ENCODE data around the gene ASTN2.

The ASTN2 gene

DNA sequence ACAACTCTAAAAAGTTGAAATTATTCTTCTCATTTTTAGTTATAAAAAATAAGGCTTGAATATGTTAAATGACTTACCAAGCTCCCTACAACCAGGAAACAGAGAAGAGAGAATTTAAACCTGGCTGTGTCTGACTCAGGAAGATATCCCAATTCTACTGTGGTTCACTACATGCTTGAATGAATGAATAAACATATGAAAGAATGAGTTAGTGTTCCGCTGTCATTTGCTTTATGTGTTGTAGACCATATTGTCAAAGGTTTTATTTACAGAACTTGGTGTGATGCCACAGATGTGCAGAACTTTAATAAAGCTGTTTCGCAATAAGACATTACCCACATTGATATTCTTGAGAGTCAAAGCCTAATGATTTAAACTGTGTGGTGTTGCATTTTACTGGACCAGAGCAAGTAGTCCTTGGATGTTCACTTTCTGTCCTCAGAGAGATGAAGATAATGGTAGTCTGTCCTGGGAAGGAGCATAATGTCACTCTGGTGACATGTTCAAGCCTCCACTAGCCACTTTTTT, 414.6 kb downstream of the ASTN2 start:
- DNase-seq = no peak

DNA sequence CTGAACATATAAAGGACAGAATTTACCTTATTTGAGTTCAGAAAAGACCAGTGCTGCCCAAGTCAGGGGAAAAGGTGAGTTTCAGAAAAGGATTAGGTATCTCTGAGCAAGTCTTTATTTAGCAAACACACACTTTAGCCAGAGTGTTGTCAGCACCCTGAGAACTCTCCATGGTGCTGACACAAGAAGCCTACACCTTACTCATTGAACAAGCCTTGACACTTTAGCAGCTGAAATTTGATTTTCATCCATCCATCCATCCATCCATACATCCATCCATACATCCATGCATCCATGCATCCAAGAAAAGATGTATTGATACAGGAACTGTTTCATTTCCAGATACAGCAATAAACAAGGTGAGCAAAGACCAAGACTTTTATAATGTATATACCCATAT, 416.6 kb downstream of the ASTN2 start:
- peak; percentile 41 for DNase-seq

DNA sequence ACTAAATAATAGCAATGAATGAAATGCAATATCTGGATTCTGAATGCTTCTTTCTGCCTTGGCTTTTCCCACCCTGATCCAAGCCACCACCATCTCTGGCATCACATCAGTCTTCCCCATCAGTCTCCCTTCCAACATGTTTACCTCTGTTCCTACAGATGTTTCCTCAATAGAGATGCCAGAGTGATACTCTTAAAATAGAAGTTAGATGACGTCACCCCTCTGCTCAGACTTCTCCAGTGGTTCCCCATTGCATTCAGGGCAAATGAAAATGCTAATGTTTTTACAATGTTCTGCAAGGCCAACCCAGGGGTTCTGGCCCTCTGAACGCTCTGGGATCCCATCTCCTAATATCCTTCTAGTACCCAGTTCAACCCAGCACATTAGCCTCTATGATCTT, 422.0 kb downstream of the ASTN2 start:
- no peak for DNase-seq

DNA sequence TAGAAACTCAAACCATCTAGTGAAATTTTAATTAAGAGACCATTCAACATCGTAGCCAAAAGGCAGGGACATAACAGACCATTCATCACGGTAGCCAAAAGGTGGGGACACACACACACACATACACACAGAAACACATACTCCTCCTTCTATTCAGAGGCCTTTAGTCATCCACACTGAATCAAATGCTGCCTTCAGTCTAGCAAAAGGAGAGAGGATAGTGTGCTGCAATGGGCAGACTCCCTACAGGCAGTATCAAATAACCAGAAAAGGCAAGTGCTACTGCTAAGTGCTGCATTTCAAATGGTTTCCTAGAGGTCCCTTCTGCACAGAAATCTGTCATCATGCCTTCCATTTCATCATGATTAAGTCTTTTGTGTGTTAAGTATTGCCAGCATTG, 423.8 kb downstream of the ASTN2 start:
- no peak for DNase-seq

DNA sequence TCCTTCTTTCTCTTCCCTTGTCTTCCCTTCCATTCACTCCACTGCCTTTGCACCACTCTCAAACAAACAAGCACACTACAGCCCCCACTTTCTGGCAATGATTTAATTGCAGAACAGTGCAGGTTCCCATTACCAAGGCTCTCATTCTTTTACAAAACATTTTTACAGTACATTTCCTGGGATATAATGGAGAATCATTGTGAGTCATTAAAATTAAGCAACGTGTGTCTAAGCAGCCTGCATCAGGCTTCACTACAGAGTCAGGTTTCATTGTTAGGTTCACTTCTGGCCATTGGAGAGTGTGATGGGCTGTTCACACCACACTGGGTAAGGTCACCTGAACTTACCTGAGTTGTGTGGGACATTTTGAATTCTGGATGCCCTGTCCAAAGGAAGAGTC, 424.3 kb downstream of the ASTN2 start:
- no peak for DNase-seq

DNA sequence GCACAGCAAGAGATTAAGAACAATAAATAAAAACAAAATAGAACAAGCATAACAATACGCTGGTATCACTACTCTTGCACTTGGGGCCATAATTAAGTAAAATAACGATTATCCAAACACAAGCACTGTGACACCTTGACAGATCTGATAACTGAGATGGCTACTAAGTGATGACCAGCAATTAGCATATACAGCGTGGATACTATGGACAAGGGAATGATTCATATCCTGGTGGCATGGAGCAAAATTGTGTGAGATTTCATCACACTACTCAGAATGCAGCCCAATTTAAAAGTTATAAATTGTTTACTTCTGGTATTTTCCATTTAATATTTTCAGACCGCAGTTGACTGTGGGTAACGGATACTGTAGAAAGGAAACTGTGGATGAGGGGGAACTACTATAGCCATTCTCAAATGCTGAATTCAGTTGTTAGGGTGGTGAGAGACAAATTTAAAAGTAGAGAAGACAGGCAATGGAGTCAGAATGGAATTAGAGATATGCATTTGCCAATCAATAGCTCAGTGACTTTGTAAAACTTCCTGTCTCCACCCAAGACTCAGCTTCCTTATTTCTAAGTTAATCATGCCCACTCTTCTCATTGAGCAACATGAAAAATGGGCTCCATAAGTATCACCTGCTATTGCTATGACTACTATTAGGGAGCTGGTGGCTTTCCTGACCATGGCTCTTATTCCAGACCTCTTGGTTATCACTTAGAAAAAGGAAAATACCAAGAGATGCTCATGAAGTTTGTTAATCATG, 427.0 kb downstream of the ASTN2 start:
- peak; percentile 17 for DNase-seq

DNA sequence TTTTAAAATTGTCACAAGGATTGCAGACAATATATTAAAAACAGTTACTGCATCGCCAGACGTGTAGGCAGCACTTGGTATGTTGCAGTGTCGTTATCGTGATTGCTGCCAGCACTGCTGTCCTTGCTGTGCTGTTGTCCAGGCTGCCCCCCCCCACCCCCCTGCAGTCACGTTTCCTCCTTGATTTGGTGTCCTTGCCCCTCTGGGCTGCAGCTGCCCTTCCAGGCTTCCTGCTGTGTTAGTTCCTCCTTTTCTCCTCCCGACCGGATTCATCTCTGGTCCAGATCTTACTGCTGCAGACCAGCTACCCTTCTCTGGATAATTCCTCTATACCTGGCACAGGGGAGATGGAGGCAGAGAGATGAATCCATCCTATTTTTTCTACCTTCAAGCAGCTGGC, 428.8 kb downstream of the ASTN2 start:
- no peak for DNase-seq

DNA sequence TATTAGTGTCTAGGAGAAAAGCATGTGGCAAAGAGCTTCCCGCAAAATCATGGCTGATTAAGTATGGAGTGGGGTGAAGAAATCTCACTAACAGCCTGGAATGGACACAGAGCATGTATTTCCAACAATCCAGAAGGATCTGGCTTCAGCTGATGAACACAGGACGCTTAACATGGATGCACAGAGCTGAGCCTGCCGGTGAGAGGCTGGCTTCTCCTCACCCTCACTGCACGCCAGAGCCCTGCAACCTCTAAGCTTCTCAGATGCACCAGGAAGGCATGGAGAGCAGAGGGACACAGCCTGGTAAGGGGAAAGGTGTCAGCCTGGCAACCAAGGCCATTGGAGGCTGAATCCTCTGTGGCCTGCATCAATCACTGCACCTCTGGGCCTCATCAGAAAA, 429.3 kb downstream of the ASTN2 start:
- DNase-seq = no peak

DNA sequence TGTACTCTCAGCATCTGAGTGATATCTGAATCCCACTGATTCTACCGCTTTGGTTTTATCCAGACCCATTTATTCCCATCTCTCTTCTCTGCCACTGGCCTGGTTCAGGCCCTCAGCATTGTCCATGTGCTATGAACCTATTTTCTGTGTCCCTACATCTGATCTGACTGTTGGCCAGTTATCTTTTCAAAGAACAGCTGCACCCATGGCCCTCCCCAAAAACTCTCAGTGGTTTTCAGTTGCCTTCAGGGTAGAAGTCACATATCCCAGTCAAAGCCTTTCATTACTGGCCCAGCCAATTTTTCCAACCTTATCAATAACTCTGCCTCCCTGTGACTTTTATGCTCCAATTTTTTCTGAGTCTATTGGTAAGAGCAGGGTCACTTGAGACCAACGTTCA, 430.7 kb downstream of the ASTN2 start:
- DNase-seq = no peak

DNA sequence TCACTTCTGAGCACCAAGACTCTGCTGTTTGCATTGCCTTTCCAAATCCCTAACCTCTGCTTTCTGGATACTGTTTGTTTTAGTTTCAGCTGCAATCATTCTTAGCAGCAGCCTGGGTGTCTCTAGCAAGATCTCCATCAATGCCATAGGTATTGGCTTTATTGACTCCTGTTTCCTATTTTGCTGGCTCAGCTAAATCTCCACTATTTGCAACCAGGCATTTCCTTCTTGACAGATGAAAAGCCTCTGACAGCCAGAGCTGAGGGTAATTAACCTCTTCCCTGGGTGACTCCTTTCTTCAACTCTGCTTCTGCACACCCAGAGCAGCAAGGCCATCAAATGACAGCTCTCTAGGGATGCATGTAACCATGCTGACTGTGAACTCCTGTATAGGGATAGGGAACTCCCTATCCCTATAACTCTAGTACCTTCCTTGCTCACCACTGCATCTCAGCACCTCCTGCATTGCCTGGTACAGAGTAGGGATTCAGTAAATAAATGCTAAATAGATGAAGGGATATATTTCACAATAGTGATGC, 434.2 kb downstream of the ASTN2 start:
- no peak for DNase-seq

DNA sequence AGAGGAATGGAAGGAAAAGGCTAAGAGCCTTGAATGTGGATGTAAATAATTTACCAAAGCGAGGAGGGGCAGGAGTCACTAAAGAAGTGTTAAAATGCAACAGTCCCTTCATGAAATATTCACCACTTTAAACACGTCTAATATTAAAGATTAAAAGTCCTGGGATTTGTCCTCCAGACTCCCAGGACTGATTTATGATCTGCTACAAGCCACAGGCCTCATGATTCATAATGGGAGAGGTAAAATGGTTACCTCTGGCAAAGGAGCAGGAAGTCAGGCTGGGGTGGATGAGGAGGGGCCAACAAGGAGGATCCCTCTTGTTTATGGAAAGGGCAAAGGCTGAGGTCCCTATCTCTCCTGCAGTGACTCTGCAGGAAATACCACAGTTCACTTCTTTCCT, 435.4 kb downstream of the ASTN2 start:
- no peak for DNase-seq

DNA sequence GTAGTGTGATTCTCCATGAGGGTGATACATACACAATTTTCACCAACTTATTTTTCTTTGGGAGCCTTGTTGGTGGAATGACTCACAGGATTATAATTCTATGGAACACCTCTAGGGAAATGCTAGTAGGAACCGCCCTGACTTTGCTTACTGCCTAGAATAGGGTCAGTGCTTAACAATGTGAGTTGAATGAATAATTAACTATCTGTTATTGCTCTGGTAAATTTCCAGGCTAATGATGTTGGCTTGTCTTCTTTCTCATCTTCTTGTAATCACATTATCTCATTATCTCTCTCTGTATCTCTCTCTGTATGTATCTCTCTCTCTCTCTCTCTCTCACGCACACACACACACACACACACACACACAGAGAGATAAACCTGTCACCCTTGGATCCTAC, 436.7 kb downstream of the ASTN2 start:
- peak; percentile 31 for DNase-seq

DNA sequence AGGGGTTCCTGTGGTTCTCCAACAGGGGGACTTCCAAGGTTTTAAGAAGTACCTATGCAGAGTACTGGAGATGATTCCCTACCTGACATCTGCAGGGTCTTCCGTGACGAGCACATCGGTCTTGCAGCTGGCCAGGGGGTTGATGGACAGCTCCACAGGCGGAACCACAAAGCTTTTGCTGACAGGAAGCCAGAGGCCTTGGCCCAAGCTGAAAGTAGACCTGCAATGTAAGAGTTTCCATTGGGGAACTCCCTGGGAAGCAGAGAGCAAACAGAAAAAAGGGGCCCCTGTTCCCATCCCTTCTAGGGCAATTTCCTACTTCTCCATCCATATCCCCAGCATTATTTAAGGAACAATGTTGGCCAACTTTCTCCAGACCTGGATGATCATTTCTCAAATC, 439.7 kb downstream of the ASTN2 start:
- DNase-seq = no peak

DNA sequence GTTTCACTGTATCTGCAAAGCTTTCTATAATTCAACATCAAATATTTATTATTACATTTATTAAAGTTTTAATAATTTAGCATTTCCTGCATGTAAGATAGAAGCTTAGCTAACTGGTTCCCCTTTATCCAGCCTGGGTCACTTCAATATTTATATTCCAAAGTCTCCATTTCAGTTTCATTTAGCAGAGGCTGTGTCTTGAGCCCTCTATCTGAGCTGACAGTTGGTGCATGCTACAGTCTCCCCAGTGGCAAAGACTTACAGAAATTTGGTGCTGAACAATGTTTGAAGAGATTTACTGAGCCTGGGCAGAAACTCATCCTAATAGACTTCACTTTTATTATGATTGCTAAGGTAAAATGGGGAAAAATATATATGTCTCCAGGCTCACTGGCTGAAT, 448.7 kb downstream of the ASTN2 start:
- no peak for DNase-seq

DNA sequence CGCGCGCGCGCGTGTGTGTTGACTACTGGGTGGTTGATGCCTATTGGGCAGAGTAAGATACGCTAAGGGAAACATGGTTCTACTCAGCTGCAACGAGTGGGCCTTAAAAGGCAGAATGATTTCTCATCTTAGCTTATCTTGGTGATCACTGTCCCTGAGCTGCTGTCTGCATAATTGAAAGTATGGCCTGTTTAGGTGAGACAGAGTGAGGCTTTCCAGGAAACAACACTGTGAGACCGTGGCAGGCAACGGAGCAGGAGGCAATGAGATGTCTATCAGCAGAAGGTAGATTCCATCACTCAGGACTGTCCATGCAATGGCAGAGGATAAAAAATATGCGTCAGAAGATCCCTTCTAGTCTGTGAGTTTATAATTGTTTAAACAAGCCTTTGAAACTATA, 450.6 kb downstream of the ASTN2 start:
- no peak for DNase-seq

DNA sequence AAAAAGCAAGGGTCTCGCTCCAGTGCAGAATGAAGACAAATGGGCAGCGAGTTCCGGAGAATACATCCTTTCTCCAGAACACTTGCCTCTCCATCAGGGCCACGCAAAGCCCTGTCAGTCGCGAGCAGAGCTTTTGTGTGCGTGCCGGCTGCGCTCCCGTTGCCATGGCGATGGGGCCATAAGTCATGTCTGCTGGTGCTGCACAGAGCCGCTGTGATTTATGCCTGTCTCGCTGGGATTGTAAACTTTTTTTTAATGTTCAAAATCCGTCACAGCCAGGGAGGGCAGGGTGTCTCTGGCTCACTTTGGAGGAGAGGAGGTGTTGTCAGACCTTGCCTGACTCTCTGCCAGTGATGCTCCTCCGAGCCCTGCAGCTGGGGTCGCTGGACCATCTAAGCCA, 455.0 kb downstream of the ASTN2 start:
- peak; percentile 26 for DNase-seq

DNA sequence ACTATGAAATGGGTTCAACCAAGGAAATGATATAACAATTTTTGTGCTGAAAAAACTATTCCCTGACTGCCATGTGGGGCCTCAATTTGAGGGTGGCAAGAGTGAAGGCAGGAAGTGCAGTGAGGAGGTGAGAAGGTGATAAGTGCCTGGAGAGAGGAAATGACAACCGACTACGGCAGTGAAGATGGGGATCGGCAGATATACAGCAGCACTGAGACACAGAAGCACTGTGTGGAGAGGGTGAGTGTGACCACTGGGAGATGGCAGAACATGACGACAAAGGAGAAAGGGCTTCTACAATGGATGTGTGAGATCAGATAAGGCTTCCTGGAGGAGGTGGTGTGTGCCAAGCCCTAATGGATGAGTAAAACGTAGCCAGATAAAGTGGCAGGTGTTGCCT, 456.0 kb downstream of the ASTN2 start:
- no peak for DNase-seq

DNA sequence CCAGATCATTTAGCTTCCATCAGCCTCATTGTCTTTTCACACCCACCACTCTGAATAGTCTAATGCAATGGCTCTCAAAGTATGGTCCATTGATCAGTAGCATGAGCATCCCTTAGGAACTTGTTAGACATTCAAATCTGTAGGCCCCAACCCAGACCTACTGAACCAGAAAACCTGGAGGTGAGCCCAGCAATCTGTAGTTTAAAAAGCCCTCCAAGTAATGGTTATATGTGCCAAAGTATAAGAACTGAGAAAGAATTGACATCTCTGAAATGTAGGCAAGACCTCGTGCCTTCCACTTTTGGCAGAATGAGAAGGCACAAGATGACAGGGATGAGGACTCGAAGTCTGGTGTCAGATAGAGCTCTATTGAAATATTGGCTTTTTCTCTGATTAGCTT, 460.1 kb downstream of the ASTN2 start:
- DNase-seq = no peak

DNA sequence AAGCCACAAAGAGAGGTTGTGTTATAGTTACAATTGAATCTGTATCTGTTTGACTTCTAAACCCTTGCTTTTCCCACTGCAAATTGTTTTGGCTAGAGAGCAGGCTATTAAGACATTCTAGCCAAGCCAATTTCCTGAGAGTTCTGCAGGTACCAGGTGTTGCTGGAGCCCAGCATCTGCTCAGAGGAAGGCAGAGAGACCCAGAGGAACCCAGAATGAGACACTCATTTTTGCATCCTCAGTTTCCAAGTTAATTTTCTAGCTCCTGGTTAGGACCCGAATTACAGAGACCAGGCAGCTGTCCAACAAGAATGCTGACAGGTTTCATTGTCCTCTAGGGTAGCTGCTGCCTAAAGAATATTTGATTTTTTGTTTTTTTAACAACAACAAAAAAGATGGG, 461.6 kb downstream of the ASTN2 start:
- no peak for DNase-seq

DNA sequence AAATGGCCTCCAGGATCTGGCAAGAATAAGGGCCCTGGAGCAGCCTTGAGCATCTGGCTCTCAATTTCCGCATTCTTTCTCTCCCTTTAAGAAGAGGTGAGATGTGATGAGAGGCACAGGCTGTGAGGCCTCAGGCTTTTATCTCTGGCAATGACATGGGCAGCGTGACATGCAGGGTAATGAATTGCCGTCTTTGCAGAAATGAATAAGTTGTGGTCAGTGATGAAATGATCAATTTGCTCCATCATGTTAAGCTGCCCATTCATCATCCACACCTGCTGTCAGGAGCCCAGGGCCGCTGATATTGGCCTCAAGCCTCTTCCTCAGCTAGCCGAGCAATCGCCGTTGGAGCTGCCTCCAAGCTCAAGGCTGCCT, 462.4 kb downstream of the ASTN2 start:
- DNase-seq = no peak

DNA sequence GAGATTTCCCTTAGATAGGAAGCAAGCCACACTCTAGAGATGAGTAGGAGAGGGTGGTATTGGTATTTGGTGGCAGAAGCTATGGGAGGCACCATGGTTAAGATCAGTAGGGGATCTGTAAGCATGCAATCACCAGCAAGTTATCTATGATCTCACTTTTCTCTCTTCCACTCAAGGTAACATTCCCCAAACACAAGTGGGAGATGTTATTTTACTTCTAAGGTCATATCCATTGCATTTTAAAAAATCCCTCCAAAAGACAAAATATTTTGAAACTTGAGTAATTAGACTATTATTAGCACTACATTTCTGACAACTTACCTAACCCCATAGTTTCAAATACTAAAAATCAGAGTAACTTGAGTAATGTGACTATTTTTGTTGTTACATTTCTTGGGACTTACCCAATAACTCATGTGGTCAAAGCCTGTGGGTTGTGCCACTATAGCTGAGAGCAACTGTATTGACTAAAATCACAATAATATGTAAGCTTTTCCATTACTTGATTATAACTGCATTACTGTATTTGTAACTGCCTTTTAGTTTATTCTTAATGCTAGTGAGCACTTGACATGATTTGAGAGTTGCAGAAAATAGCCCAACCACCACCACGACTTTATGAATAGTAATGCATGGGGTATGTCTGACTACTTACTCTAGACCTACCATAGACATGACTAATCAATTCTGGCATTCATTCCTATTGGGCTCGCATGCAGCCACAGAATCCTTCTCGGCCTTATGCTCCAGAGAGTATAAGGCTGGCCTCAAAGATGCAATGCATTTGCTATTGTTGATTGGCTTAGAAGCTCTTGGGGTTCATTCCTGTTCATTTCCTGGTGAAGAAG, 463.0 kb downstream of the ASTN2 start:
- DNase-seq = peak; percentile 98

DNA sequence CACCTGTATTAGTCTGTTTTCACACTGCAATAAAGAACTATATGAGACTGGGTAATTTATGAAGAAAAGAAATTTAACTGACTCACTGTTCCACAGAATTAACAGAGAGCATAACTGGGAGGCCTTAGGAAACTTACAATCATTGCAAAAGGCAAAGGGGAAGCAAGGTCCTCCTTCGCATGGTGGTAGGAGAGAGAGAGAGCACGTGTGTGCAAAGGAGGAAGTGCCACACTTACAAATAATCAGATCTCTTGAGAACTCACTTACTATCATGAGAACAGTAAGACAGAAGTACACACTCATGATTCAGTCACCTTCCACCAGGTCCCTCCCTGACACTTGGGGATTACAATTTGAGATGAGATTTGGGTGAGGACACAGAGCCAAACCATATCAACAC, 469.0 kb downstream of the ASTN2 start:
- no peak for DNase-seq

DNA sequence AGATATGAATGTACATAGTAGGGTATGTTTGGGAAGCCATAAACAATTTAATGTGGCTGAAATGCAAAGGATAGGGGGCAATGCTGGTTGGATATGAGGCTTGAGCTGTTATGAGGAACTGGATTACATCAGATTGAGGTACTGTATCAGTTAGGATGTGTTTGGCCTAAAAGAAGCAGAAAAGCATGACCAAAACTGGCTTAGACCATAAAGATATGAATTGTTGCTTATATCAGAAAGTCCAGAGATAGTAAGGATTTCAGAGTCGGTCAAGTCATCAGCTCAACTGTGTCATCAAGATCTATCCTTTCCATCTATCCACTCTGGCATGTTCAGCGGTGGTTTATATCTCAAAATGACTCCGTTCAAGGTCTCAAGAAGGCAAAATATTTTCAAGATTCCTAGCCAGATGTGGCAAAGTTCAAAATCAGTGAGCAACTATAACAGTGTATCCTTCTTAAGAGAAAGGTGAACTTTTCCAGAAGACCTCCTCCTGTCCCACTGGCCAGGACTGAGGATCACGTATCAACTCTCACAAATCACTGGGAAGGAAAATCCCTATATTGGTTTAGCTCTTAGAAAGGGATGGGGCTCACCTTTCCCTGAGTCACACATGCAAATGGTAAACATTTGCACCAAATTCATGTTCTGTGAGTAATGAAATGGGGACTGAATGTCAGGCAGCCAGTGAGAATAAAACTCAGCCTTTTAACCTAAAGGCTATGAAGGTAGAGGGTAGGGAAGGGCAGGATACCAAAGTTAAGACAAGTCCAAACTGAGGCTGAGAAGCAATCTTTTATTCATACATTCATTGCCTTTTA, 469.9 kb downstream of the ASTN2 start:
- no peak for DNase-seq

Data from fibroblast of skin of scalp (primary cell).